SU-DHL-6 (cell line): Measurements from ENCODE around the gene PRR3.

ENCODE experiments used
- CTCF ChIP-seq: fragments of 200-600 bp; sonication (generic); IDR thresholded peaks from one replicate; pipeline ENCODE4 v1.5.1; 2017; ENCODE audit warnings: antibody characterized with exemption, mild to moderate bottlenecking, low read length, moderate library complexity; ENCODE audit not compliant: insufficient read depth, poor library complexity, severe bottlenecking
- EZH2phosphoT487 ChIP-seq: fragments of 200-600 bp; sonication (generic), shearing (Covaris generic); conservative IDR thresholded peaks from 2 replicates; pipeline ENCODE4 v1.6.1; 2018; ENCODE audit warnings: mild to moderate bottlenecking, antibody characterized with exemption, low read length, moderate library complexity, mixed read lengths

- TF ChIP-seq CTCF (no peak), EZH2phosphoT487 (no peak)
Observed at GRCh38 chr6:30547454-30547853, 9.6 kb upstream of the PRR3 start.
